Measurements from ENCODE around the gene RCBTB1.
A peak's percentile ranks its signal among the peaks of the same experiment; 100 is the strongest.

Gene RCBTB1

DNA sequence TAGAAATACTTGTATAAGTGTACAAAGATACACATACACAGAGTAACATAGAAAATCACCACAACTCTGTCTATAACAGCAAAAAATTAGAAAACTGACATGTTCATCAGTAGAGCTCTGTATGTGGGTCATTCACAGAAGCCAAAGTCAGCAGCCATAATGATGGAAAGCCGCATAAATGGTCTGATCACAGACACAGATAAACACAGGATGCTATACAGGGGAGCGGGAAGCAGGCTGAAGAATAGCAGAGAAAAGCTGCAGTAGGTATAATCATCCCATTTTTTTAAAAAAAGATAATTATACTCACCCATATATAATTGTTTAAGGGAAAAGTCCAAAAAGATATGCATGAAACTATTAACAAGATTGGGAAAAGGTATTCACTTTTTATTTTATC is 31.5 kb downstream of the RCBTB1 start:
- ATAC-seq: no peak

DNA sequence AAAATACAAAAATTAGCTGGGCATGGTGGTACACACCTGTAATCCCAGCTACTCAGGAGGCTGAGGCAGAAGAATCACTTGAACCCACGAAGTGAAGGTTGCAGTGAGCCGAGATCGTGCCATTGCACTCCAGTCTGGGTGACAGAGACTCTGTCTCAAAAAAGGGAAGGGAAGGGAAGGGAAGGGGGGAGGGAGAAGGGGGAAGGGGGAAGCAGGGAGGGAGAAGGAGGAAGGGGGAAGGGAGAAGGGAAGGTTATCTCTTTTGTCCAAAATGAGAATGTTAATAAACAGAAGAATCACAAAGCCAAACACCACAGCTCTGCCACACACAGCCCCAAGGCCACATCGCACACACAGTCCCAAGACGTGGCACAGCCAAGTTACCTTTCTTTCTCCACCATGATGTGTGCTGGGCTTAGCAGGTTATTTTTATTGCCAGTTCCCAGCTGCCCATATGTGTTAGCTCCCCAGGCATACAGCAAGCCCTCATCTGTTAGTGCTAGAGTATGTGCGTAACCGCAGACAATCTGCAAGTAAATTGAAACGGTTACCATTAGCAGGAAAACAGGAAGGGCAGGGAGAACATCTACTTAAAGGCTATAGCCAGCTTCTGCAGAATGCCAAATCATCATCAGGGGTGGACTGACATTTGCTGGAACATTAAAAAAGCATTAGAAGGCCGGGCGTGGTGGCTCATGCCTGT is 34.3 kb downstream of the RCBTB1 start:
- no peak for ATAC-seq

DNA sequence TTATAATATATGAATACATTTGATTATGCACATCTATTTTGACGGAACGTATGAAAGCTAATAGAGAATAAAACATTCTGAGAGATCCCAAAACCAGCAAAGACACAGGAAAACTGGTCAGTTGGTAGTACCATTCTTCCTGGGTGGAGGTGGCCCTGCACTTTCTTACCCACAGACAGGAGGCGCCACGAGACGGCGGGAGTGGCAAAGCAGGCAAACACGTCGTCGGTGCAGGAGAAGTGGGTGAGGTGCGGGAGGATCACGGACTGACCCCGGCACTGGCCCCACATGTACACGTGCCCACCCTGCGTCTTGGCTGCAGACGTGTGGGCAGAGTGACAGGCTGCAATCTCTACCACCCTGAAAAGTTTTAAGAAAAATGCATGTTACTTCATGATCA is 36.1 kb downstream of the RCBTB1 start:
- ATAC-seq: no peak

DNA sequence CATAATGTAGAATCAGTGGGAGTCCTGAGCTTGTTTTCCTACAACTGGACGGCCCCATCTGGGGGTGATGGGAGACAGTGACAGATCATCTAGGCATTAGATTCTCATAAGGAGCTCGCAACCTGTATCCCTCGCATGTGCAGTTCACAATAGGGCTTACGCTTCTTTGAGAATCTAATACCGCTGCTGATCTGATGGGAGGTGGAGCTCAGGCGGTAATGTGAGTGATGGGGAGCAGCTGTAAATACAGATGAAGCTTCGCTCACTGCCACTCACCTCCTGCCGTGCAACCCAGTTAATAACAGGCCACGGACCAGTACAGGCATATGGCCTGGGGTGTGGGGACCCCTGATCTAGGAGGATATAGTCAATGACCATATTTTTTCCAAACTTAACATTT is 38.8 kb downstream of the RCBTB1 start:
- no peak for ATAC-seq

DNA sequence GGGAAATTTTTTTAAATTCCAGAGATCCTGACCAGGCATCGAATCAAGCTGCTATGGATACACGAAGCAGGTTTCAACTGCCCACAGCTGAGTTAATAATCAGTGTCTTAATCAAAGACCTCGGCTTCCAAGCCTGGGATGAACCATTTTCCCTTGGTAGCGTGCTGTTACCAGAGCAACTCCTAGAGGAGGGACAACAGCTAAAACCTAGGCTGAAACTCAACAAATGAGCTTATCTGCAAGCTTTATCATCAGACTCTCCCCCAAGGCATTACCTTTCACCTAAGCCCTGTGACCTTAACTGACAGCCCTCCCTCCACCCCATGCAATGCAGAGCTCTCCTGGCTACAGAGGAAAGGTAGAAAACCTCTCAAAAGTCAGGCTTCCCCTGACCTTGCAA is 39.7 kb downstream of the RCBTB1 start:
- ATAC-seq: no peak

DNA sequence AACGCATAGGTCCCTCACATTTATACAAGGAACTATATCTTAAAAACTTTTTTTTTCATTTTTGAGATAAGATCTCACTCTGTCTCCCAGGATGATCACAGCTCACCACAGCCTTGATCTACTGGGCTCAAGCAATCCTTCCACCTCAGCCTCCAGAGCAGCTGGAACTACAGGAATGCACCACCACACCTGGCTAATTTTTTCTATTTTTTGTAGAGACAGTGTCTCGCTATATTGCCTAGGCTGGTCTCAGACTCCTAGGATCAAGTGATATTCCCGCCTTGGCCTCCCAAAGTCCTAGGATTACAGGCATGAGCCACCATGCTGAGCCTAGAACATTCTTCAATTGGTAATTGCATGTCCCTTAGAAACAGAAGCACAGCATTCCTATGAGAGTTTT is 41.7 kb downstream of the RCBTB1 start:
- no peak for ATAC-seq

DNA sequence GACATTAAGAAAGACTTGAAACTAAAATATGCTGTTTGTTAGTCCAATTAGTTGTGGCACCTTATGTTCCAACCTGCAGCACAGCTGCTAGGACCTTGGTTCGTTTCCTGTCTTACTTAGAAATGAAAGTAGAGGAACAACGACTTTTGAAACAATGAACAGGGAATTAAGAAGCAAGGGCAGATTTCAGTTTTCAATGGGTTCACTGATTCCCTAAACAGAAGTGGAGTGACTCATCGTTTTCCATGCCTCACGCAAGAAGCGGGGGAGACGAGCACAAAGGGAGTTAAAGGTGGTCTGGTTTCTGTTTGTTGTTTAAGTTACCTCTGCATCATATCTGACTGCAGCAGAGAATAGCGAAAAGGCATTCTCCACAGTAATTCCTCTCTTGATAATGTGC is 44.8 kb downstream of the RCBTB1 start:
- peak in 1 of 2 donors; percentile 30 for ATAC-seq

DNA sequence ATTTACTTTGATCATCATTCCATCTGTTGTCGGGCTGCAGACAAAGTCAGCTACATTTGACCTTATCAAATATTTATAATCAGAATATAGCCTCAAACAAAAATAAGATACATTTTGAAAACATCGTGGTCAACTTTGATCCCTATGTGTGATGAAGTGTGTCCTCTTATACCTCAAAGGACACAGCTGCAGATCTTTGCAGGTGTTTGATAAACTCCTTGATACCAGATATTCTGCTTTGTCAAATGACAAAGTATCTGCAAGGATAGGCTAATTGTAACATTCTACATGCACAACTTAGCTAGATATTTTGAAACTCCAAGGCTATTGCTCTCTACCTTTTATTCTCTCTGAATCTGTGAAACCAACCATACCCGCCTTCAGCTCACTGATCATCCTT is 45.6 kb downstream of the RCBTB1 start:
- ATAC-seq: no peak

DNA sequence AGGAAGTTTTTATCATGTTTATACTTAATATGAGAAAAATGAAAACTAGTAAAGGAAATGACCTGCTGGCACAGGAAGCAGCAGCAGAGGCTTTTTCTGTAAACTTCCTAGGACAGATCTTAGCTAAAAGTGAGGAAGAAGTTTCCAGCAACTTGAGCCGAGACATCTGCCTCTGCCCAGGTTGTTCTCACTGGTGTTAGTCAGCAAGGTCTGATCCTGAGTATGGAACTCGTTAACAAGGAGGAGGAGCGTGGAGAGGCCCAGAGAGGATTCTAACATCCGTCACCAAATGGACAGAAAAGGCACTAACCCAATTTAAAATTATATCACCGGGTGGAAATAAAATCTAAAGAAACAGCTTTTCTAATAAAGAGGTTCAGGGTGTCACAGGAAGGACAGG is 46.0 kb downstream of the RCBTB1 start:
- ATAC-seq: no peak

DNA sequence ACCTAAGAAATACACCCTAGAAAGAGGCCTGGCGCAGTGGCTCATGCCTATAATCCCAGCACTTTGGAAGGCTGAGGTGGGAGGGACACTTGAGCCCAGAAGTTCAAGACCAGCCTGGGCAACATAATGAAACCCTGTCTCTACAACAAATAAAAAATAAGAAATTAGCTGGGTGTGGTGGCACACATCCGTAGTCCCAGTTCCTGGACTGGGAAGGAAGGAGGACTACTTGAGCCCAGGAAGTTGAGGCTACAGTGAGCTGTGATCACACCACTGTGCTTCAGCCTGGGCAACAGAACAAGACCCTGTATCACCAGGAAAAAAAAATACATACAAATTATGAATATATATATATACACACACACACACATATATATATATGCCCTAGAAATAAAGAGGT is 47.0 kb downstream of the RCBTB1 start:
- no peak for ATAC-seq

DNA sequence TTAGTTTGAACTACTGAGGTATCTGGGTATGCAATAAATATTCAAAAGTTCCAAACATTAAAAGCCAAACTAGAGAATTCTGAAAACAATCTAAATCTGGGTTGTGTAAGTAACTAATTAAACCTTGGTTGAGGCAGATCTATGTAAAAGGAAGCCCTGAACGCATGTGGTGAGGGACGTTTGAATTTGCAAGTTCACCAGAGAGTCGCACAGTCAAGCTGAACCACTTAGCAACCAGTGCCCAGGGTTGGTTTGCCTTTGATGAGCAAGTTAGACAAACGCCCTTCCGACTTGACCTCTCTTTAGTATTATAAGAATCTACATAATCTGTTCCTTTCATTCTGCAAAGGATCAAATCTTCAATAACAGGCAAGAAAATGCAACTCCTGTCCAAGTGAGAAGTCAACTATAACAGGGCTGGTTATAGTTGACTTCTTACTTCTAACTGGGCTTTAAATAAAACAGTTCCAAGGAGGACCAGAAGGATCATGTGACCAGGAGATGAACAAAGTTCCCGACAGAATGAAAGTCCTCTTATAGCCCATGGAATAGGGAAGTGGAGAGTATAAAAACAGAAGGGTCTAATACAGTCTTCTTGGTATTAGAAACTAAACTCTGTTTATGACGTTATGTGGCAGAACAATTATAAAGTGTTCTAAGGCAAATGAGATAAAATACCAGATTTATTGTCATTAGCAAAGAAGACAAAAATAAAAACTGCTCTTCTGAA is 49.0 kb downstream of the RCBTB1 start:
- ATAC-seq: no peak

DNA sequence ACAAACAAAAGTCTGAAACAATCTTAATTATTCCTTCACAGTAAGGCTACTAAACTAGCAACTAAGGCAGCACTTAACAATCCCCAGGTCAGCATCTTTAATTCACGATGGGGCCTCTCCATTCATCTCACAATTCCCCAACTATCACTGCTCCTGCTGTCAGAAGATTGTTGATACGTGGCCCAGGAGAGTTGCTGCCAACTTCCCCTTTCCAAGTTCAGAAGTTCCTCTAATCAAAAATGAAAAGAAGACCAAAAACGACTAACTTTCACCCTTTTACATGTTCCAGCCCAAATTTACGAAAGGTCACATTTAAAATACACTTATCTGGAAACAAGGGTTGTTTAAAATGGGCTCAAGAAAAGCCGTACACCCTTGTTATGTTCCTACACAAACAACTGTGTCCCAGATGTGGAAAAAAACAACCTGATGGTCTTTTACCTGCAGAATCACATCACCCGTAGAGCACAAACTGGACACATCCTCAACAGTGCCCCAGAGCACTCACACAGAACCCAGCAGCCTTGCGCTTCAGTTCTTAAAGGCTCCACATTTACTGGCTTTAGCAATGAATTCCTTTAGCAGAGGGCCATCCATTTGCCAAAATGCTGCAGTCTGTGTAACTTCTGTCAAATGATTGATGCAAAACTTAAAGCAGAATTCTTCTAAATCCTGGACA is 51.6 kb downstream of the RCBTB1 start:
- no peak for ATAC-seq

DNA sequence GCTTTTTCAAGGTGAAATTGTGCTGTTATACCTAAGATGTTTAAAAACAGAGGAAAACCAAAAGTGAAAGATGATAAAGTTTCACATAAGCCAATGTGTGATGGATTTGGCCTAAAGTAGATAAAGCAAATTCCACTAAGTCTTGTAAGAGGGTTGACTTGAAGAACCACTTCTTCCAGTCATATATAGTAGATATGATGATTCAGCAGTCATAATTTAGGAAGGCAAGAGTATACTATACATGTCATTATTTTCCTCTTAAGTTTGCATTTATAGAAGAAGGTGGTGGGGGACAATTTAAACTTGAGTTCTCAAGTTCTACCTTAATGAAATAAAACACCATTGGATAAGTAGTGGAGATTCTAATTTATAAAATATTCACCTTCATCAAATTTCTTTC is 52.3 kb downstream of the RCBTB1 start:
- no peak for ATAC-seq

DNA sequence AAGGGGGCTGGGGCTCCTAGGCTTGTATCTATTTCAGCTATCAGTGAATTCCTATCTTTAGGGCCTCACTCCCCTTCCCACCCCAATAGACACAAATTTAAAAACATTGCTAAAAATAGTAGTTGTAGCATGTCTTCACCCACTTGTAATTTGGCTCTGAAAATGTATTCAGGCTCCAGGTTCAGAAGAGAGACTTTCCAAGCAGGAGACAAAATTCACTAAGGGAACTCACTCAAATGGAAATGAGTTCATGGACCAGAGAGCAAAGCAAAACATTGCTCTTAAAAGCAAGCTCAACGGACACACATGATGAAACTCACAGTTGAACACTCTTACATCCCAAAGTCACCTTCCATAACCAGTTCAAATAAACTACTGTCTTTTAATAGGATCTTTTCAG is 52.8 kb downstream of the RCBTB1 start:
- no peak for ATAC-seq

DNA sequence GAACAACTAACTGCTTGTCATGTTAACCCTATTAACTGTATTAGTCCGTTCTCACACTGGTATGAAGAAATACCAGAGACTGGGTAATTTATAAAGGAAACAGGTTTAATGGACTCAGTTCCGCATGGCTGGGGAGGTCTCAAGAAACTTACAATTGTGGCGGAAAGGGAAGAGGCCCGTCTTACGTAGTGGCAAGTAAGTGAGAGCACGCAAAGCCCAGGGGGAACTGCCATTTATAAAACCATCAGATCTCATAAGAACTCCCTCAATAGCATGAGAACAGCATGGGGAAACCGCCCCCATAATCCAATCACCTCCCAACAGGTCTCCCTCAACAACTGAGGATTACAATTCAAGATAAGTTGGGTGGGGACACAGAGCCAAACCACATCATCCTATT is 54.9 kb downstream of the RCBTB1 start:
- no peak for ATAC-seq

DNA sequence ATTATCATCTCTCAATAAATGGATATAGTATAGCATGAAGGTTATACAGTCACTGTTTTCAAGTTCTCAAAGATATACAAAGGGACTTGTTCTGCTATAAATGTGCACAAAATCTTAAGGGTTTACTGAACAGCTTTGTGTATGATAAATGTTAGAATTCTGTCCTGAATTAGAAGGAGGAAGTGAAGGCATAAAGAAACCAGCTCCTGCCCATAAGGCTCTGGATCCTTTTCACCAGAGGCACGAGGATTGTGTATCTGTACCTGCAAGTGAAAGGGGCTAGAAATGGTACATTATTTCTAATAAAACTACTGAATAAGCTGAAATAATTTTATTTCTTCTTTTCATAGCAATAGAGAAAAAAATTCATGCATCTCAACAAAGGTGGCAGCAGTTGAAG is 57.2 kb downstream of the RCBTB1 start:
- ATAC-seq: no peak

DNA sequence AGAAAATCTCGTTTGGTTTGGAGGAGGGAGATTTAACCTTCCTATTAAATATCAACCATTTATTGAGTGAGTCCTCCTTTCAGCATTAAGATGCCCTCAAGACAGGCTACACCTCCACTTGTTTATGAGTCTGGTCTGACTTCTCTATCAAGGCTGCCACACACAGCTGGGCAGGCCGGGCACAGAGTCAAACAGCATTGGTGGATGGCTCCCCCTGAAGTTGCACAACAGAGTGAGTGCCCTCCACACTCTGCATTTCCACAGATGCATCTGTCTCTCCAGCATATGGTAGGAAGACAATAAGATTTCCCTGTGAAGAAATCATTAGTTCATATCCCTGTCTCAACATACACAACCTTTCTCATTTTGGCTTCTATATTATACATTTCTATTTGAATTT is 58.2 kb downstream of the RCBTB1 start:
- no peak for ATAC-seq

DNA sequence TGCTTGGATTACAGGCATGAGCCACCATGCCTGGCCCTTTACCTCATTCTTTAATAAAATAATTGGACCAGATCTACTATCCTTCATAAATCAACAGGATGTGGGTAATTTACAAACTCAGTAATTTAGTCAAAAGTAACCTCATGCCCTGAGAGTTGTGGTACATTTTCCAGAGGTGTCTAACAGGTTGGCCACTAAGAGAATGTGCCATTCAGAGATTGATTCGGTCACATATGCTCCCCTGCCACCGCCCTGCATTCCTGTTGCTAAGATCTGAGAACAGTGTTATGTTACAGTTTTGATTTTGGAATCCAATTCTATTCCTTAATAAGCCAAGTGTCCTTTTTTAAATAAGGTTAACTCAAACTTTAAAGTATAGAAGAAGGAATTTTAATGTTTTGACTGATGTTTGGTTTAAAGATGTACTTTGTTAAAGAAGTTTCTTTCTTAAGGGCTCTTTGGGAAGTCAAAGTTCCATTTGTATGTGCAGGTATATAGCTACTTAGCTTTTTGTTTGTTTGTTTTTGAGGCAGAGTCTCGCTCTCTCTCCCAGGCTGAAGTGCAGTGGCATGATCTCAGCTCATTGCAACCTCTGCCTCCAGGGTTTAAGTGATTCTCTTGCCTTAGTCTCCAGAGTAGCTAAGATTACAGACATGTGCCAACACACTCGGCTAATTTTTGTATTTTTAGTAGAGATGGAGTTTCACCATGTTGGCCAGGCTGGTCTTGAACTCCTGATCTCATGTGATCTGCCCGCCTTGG is 60.4 kb downstream of the RCBTB1 start:
- no peak for ATAC-seq

DNA sequence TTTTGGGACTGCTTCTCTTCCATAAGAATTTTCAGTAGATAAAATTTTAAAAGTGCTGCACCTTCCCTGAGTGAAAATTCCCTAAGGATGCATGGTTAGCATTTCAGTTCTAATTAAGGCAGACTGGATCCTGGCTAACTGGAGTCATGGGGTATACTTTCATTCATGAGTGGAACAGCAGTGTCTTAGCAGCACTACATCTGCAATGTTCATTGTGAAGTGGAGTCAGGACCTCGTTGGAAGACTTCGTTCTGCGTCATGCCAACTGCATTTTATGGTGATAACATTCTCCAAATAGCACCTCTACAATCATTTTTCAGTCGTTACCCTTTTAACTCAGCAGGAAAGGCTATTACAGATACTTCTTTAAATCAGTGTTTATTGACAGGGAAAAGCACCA is 64.1 kb downstream of the RCBTB1 start:
- no peak for ATAC-seq

DNA sequence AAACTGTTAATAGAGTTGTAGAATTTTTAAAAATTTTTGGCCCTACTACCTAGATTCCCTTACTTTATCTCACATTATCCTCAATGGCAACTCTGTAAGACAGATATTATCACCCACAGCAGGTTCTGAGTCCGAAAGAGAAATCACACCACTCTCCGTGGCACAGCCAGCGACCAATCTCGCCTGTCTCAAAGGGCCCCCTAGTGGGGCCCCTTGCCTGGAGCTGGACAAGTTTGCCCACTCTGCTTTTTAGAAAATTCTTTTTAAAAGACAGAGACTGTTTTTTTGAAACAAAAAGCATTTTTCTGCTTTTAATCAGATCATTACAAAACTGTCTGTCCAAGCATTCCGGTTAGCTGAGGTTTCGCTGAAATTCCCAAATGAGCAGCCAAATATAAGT is 67.9 kb downstream of the RCBTB1 start:
- no peak for ATAC-seq

DNA sequence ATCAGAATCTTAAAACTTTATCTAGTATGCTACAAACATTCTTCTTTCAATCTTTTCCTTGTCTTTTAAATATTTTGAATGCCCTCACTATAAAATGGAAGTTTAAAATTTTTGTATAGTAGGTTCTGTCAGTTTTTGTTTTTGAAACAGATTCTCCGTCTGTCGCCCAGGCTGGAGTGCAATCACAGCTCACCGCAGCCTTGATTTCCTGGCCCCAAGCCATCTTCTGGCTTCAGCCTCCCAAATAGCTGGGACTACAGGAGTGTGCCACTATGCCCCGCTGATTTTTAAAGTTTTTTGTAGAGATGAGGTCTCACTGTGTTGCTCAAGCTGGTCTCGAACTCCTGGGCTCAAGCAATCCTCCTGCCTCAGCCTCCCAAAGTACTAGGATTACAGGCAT is 68.9 kb downstream of the RCBTB1 start:
- ATAC-seq: no peak

DNA sequence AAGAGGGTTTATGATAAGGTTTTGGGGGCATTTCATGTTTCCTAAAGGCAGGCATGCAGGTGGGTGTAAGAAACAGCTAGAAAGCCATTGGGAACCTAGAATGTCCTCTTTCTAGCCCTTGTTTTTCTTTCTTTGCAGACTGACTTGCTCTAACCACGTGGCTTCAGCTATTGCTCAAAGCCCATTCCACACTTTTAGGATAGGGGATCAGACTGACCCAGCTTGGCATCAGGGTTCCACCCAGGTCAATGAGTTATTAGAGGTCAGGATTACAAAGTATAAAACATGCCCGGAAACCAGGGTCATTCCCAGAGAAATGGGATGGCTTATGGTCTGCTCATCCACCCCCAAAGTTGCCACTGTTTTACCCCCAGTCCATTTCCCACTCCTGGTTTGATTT is 72.8 kb downstream of the RCBTB1 start:
- no peak for ATAC-seq

DNA sequence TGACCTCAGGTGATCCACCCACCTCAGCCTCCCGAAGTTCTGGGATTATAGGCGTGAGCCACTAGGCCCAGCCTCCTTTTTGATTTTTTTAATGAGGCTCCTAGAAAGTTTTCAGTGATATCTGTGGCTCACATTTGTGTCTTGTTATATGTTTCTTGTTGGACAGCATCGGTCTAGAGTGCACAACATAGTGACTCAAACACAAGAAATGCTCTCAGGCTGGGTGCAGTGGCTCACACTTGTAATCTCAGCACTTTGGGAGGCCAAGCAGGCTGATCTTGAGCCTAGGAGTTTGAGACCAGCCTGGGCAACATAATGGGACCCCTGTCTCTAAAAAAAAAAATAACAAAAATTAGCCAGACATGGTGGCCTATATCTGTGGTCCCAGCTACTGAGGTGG is 81.4 kb downstream of the RCBTB1 start:
- ATAC-seq: no peak

DNA sequence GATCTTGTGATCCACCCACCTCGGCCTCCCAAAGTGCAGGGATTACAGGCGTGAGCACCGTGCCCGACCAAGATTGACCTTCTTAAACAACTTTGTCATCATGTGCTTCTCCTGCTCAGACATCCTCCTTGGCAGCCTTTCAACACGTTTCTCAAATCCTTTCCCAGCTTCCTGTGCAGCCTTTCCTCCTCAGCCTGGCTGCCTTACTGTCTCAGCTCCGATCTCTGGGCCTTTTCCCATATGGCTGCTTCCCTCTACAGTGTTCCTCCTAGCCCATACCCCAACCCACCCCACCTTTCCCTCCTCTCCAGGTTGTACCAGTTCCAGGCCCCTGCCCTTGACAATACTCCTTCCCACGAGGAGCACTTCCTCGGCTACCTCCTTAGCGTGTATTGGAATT is 82.4 kb downstream of the RCBTB1 start:
- no peak for ATAC-seq

Data from activated CD4-positive, CD25-positive, alpha-beta regulatory T cell treated with anti-CD3 and anti-CD28 coated beads, Interleukin-2, amount 50 U/mL, for 24 hours (primary cell).